BJ (cell line): ENCODE results near the gene COL19A1. TPM values are rescaled to one million over a fixed set of nuclear protein-coding genes. Genes with fewer than 3 reads are reported as not detected.
"Not testable (repeated sequence)": the region's sequence is repeated elsewhere in the genome, so short reads cannot be mapped to it uniquely, and the experiment has no call there.

ENCODE experiments used
- CTCF ChIA-PET: fragments of 350-600 bp; formaldehyde crosslinking; extraction: SDS; loops from one replicate; lab custom pipeline; 2021; ENCODE audit warnings: antibody characterized with exemption, inconsistent platforms; lab: Yijun Ruan, JAX
- POLR2A ChIA-PET: fragments of 300-600 bp; sonication (Branson Sonifier 250); formaldehyde crosslinking; extraction: SDS; loops from one replicate; lab custom pipeline; 2021; ENCODE audit warnings: antibody characterized with exemption; lab: Charles Lee
- DNase-seq: peaks from one replicate; pipeline ENCODE4 v3.0.0-alpha.2; 2011; ENCODE audit warnings: low read depth
- H3K27me3 ChIP-seq: 2 replicates; pipeline ENCODE4 v1.6.0; 2011; ENCODE audit warnings: low read length; ENCODE audit not compliant: control insufficient read depth, insufficient read depth
- H3K36me3 ChIP-seq: 2 replicates; pipeline ENCODE4 v1.5.1; 2011; ENCODE audit warnings: low read length; ENCODE audit not compliant: control insufficient read depth, insufficient read depth
- H3K4me3 ChIP-seq: 2 replicates; pipeline ENCODE4 v1.5.1; 2011; ENCODE audit warnings: low read depth, mild to moderate bottlenecking, control low read depth, low read length
- polyA plus RNA-seq: library from polyadenylated mRNA; depleted of rRNA; stranded (reverse); fragments of >200 nt; gene quantifications from 2 replicates; pipeline ENCODE4 v1.2.3, GENCODE V29; 2011
- TF ChIP-seq, protein P1 (sequence below): IDR thresholded peaks from 2 replicates; pipeline ENCODE4 v1.5.1; 2011; ENCODE audit warnings: low read depth, mild to moderate bottlenecking, control low read depth, inconsistent platforms, low read length, moderate library complexity; ENCODE audit not compliant: insufficient read depth

The COL19A1 gene
- polyA plus RNA-seq, 1 experiment = 0.11 TPM

DNA sequence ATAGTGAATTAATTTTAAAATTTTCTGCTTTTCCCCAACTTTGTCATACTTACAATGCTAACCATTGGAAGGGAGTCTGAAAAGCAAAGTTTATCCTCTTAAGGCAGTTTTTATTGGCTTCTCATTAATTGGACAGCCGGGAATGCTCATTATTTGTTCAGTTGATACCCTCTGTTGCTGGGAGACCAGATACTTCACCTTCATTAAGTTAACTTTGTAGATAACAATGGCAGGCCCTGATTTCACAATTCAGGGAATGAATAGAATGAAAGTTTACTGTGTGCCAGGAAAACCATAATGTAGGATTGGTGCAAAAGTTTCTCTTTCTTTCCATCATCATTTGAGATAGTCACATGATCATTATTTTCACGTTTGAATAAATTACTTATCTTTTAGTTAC is 49.0 kb downstream of the COL19A1 start:
- ChIA-PET CTCF (no interaction called here), POLR2A (no interaction called here)
- Histone ChIP-seq H3K27me3 (no peaks in the 10 kb centered on the region), H3K36me3 (no peaks in the 10 kb centered on the region), H3K4me3 (no peak overlapping the region)
- TF ChIP-seq, protein P1, sequence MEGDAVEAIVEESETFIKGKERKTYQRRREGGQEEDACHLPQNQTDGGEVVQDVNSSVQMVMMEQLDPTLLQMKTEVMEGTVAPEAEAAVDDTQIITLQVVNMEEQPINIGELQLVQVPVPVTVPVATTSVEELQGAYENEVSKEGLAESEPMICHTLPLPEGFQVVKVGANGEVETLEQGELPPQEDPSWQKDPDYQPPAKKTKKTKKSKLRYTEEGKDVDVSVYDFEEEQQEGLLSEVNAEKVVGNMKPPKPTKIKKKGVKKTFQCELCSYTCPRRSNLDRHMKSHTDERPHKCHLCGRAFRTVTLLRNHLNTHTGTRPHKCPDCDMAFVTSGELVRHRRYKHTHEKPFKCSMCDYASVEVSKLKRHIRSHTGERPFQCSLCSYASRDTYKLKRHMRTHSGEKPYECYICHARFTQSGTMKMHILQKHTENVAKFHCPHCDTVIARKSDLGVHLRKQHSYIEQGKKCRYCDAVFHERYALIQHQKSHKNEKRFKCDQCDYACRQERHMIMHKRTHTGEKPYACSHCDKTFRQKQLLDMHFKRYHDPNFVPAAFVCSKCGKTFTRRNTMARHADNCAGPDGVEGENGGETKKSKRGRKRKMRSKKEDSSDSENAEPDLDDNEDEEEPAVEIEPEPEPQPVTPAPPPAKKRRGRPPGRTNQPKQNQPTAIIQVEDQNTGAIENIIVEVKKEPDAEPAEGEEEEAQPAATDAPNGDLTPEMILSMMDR = no peak
- no peak for DNase-seq

DNA sequence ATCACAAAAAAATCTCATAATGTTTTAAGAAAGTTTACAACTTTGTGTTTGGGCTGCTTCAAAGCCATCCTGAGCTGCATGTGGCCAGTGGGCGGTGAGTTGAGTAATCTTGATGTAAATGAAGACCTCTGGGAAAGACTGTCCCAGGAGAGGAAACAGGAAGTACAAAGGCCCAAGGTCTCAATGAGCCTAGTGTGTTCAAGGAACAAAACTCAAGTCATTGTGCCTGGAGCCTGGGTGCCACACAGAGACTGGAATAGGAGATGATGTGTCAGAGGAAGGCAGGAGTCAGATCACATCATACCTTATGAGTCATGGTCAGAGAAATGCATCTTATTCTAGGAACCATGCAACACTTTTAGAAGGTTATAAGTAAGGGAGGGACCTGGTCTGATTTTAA is 51.5 kb downstream of the COL19A1 start:
- ChIA-PET POLR2A (no interaction called here), CTCF (interaction anchor here (1.3 kb wide), 1 partner anchor 19 kb away, joined by 3 read pairs; no protein-coding TSS in a partner anchor)
- no peaks in the 10 kb centered on the region for H3K27me3 ChIP-seq
- no peak overlapping the region for H3K4me3 ChIP-seq
- TF ChIP-seq, protein P1 = no peak
- no peak for DNase-seq
- H3K36me3 ChIP-seq = no peaks in the 10 kb centered on the region

DNA sequence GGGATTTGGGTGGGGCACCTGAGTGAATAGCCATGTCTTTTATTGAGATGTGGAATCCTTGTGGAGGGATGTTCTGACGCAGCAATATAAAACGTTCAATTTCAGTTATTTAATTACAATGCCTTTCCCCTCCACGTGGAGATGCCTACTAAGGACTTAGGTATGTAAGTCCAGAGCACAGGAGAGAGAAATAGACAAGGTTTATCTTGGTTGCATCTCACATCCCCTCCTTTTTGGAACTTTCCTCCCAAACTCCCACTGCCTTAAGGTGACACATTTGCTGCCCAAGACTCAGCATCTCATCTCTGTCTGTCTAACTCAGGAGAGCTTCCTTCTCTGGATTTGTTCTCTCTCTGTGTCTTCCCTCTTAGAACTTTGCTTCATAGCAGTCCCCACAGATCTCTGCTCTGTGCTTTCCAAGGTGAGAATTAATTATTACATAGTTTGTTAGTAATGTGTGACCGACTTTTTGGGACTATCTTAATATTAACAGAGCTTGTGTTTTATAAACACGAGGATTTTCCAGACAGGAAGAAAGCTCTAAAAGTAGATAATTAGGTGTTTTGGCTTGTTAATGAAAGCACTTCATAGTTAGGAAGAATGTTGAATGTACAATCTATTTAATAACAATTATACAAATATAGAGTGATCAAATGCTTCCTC is 52.6 kb downstream of the COL19A1 start:
- ChIA-PET CTCF (no interaction called here), POLR2A (no interaction called here)
- Histone ChIP-seq H3K36me3 (no peaks in the 10 kb centered on the region), H3K4me3 (no peak overlapping the region), H3K27me3 (no peaks in the 10 kb centered on the region)
- TF ChIP-seq, protein P1 = no peak
- no peak for DNase-seq

DNA sequence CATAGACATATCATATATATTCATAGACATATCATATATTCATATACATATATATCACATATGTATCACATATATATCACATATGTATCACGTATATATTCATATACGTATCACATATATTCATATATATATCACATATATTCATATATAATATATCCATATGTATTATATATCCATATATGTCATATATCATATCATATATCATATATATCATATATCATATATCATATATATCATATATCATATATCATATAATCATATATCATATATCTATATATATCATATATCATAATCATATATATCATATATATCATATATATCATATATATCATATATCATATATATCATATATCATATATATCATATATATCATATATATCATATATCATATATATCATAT is 54.7 kb downstream of the COL19A1 start:
- H3K36me3 ChIP-seq, POLR2A ChIA-PET, CTCF ChIA-PET, H3K4me3 ChIP-seq, H3K27me3 ChIP-seq, DNase-seq: not testable (repeated sequence)

DNA sequence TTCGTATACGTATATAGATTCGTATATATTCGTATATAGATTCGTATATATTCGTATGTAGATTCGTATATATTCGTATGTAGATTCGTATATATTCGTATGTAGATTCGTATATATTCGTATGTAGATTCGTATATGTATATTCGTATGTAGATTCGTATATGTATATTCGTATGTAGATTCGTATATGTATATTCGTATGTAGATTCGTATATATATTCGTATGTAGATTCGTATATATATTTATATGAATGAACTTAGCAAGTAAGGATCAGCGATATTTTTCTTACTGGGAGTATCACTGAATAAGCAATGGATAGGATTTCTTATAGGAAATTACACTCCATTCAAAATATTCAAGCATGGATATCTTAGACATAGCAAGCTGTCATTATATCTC is 55.3 kb downstream of the COL19A1 start:
- H3K27me3 ChIP-seq, DNase-seq, POLR2A ChIA-PET, H3K36me3 ChIP-seq, H3K4me3 ChIP-seq, CTCF ChIA-PET: not testable (repeated sequence)

DNA sequence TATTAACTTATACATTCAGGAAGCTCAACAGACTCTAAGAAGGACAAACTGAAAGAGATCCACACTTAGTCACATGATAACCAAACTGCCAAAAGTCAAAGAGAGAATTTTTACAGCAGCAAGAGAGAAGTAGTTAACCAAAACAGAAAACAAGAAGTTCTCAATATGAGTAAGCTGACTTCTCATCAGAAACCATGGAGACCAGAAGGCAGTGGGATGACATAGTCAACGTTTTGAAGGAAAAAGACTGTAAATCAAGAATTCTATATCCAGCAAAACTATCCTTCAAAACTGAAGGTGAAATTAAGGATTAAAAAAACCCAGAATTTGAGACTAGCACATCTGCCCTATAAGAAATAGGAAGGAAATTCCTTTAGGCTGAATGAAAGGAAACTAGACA is 60.4 kb downstream of the COL19A1 start:
- TF ChIP-seq, protein P1 = no peak
- H3K4me3 ChIP-seq = no peak overlapping the region
- POLR2A ChIA-PET = no interaction called here

More for the DNA sequence above, 60.4 kb downstream of the COL19A1 start:
- H3K36me3 ChIP-seq = no peaks in the 10 kb centered on the region
- DNase-seq = no peak
- no peaks in the 10 kb centered on the region for H3K27me3 ChIP-seq
- CTCF ChIA-PET = no interaction called here
